Fibroblast of lung (primary cell): ENCODE data around the gene KRT222. TPM values are rescaled to one million over a fixed set of nuclear protein-coding genes. Genes with fewer than 3 reads are reported as not detected.

Experiments
- DNase-seq, 2 donors: peaks; one replicate each; pipeline versions ENCODE4 v3.0.0 to v3.0.0-alpha.2; 2010; ENCODE audit warnings: low read depth in 2 of 2
- H2AFZ ChIP-seq: 2 replicates; pipeline ENCODE4 v1.5.1; 2012; ENCODE audit warnings: low read length, control low read depth, inconsistent platforms
- H3K27ac ChIP-seq: 2 replicates; pipeline ENCODE4 v1.5.1; 2011; ENCODE audit warnings: low read length, control low read depth; ENCODE audit not compliant: insufficient read depth
- H3K27me3 ChIP-seq: 2 replicates; pipeline ENCODE4 v1.5.1; 2011; ENCODE audit warnings: mild to moderate bottlenecking, low read length; ENCODE audit not compliant: control insufficient read depth, insufficient read depth
- H3K36me3 ChIP-seq: 2 replicates; pipeline ENCODE4 v1.5.1; 2011; ENCODE audit warnings: low read length; ENCODE audit not compliant: control insufficient read depth, insufficient read depth
- H3K4me1 ChIP-seq: 2 replicates; pipeline ENCODE4 v1.5.1; 2011; ENCODE audit warnings: low read length; ENCODE audit not compliant: control insufficient read depth, insufficient read depth; ENCODE audit errors: extremely low read depth
- H3K4me2 ChIP-seq: 2 replicates; pipeline ENCODE4 v1.5.1; 2011; ENCODE audit warnings: low read length, control low read depth; ENCODE audit not compliant: insufficient read depth; ENCODE audit errors: extremely low read depth
- H3K4me3 ChIP-seq, 4 experiments: fragments of 200-600 bp in 1 of 4; sonication (generic) in 1 of 4; replicated peaks in 1 of 4; 2 replicates each; pipeline ENCODE4 v1.5.1; 2011 to 2016; ENCODE audit warnings: low read length in 4 of 4, low read depth in 3 of 4, mild to moderate bottlenecking in 3 of 4, control low read depth in 2 of 4, inconsistent platforms in 1 of 4, mixed read lengths in 1 of 4; ENCODE audit not compliant: insufficient read depth in 1 of 4; ENCODE audit errors: control extremely low read depth in 1 of 4
- H3K79me2 ChIP-seq: 2 replicates; pipeline ENCODE4 v1.5.1; 2012; ENCODE audit warnings: mild to moderate bottlenecking, low read length, inconsistent platforms; ENCODE audit not compliant: control insufficient read depth, insufficient read depth
- H3K9ac ChIP-seq: 2 replicates; pipeline ENCODE4 v1.5.1; 2011; ENCODE audit warnings: mild to moderate bottlenecking, low read length, control low read depth; ENCODE audit not compliant: insufficient read depth
- H3K9me3 ChIP-seq: 2 replicates; pipeline ENCODE4 v1.5.1; 2012; ENCODE audit warnings: low read depth, low read length; ENCODE audit not compliant: control insufficient read depth, insufficient read depth
- H4K20me1 ChIP-seq: 2 replicates; pipeline ENCODE4 v1.5.1; 2011; ENCODE audit warnings: low read length; ENCODE audit not compliant: control insufficient read depth, insufficient read depth; ENCODE audit errors: extremely low read depth
- CTCF ChIP-seq, 2 donors: IDR thresholded peaks in 1 of 2; conservative IDR thresholded peaks in 1 of 2; 1 replicate in 1 of 2; 2 replicates in 1 of 2; pipeline ENCODE4 v1.5.1; 2011 to 2012; ENCODE audit warnings: low read length in 2 of 2, control low read depth in 1 of 2, inconsistent platforms in 1 of 2, low read depth in 1 of 2, mild to moderate bottlenecking in 1 of 2
- EZH2 ChIP-seq: IDR thresholded peaks from 2 replicates; pipeline ENCODE4 v1.5.1; 2012; ENCODE audit warnings: low read length, control low read depth, mild to moderate bottlenecking; ENCODE audit errors: missing control alignments
- polyA plus RNA-seq, 2 donors: library from polyadenylated mRNA; depleted of rRNA in 1 of 2; stranded (reverse) in 1 of 2; unstranded in 1 of 2; fragments of >200 nt; gene quantifications; 2 replicates each; pipeline ENCODE4 v1.2.1, GENCODE V29; 2011 to 2012; ENCODE audit warnings: missing spikeins in 1 of 2
- total RNA-seq: library from RNA; depleted of rRNA; stranded (reverse); fragments of >200 nt; gene quantifications from 2 replicates; pipeline ENCODE4 v1.2.1, GENCODE V29; 2014

Gene KRT222
- total and polyA plus RNA-seq, 2 donors (not counting 1 experiment from before 2014, with no cell fraction given) = 0.33 TPM; not detected in 1

GRCh38 chr17:40629842-40630241 is 35.1 kb downstream of the KRT222 start:
- DNase-seq = no peak
- Histone ChIP-seq H4K20me1 (no peaks in the 10 kb centered on the region), H3K36me3 (peaks cover 12% of the 10 kb centered on the region)

GRCh38 chr17:40625311-40625710 is 39.7 kb downstream of the KRT222 start:
- TF ChIP-seq CTCF (conservative IDR thresholded peaks at IDR 0.05 in 1 of 2, IDR thresholded peaks at IDR 0.05 in 1 of 2; ENCODE audit: low read depth in 1 of 2, low read length in 2 of 2) = no peak
- no peak for TF ChIP-seq EZH2
- Histone ChIP-seq H3K27ac (no peak overlapping the region), H4K20me1 (no peaks in the 10 kb centered on the region), H2AFZ (no peak overlapping the region), H3K4me1 (no peaks in the 10 kb centered on the region), H3K36me3 (peaks cover 4% of the 10 kb centered on the region), H3K4me3 (no peak overlapping the region), H3K9me3 (no peaks in the 10 kb centered on the region), H3K9ac (no peak overlapping the region), H3K79me2 (no peaks in the 10 kb centered on the region), H3K4me2 (no peak overlapping the region), H3K27me3 (peaks cover 3% of the 10 kb centered on the region)
- no peak for DNase-seq

More at GRCh38 chr17:40629842-40630241, 35.1 kb downstream of the KRT222 start:
- Histone ChIP-seq H3K4me3 (no peak overlapping the region), H3K79me2 (no peaks in the 10 kb centered on the region), H3K27ac (no peak overlapping the region), H3K4me2 (no peak overlapping the region), H3K9ac (no peak overlapping the region), H3K9me3 (no peaks in the 10 kb centered on the region), H2AFZ (no peak overlapping the region), H3K27me3 (no peaks in the 10 kb centered on the region), H3K4me1 (no peaks in the 10 kb centered on the region)
- no peak for TF ChIP-seq EZH2
- TF ChIP-seq CTCF (conservative IDR thresholded peaks at IDR 0.05 in 1 of 2, IDR thresholded peaks at IDR 0.05 in 1 of 2; ENCODE audit: low read depth in 1 of 2, low read length in 2 of 2) = no peak

GRCh38 chr17:40623419-40624210 is 41.4 kb downstream of the KRT222 start:
- peaks cover 9% of the 10 kb centered on the region for H3K27me3 ChIP-seq
- no peaks in the 10 kb centered on the region for H3K79me2 ChIP-seq
- no peak overlapping the region for H3K27ac ChIP-seq
- no peaks in the 10 kb centered on the region for H3K36me3 ChIP-seq
- H3K4me1 ChIP-seq = no peaks in the 10 kb centered on the region
- no peak for DNase-seq
- no peak overlapping the region for H3K9ac ChIP-seq
- H4K20me1 ChIP-seq = no peaks in the 10 kb centered on the region
- no peaks in the 10 kb centered on the region for H3K9me3 ChIP-seq
- no peak for TF ChIP-seq EZH2
- no peak for TF ChIP-seq CTCF (conservative IDR thresholded peaks at IDR 0.05 in 1 of 2, IDR thresholded peaks at IDR 0.05 in 1 of 2; ENCODE audit: low read depth in 1 of 2, low read length in 2 of 2)
- no peak overlapping the region for H3K4me3 ChIP-seq
- no peak overlapping the region for H2AFZ ChIP-seq
- no peak overlapping the region for H3K4me2 ChIP-seq
